Activated CD4-positive, alpha-beta T cell treated with anti-CD3 and anti-CD28 coated beads, Interleukin-2, Interleukin-6, amounts not matched to agents 100 ng/mL and 50 ng/mL, durations not matched to agents 16 hours and 8 hours (primary cell): ENCODE measurements around the gene PARVG.

Source experiments
- DNase-seq: peaks from one replicate; pipeline ENCODE4 v3.0.0-alpha.2; 2020

The PARVG gene

GRCh38 chr22:44181033-44181911 lies 547 bp downstream of the PARVG start:
- DNase-seq, result peak; percentile 69

GRCh38 chr22:44181912-44182587 lies 1.3 kb downstream of the PARVG start:
- DNase-seq, result peak; percentile 35

GRCh38 chr22:44182588-44183286 lies 2.0 kb downstream of the PARVG start:
- peak; percentile 71 for DNase-seq

- no peak for DNase-seq
These were observed 2.5 kb downstream of the PARVG start for GRCh38 chr22:44183287-44183588.

- no peak for DNase-seq
These were observed 3.3 kb downstream of the PARVG start for GRCh38 chr22:44184006-44184405.

- no peak for DNase-seq
These were observed 4.8 kb downstream of the PARVG start for GRCh38 chr22:44185237-44186120.

GRCh38 chr22:44186121-44186510 lies 5.4 kb downstream of the PARVG start:
- no peak for DNase-seq

- DNase-seq, result no peak
These were observed 6.0 kb downstream of the PARVG start for GRCh38 chr22:44186737-44187136.

- DNase-seq, result no peak
These were observed 7.0 kb downstream of the PARVG start for GRCh38 chr22:44187652-44188230.

GRCh38 chr22:44188316-44188715 lies 7.6 kb downstream of the PARVG start:
- DNase-seq, result no peak

GRCh38 chr22:44188986-44189630 lies 8.4 kb downstream of the PARVG start:
- DNase-seq, result no peak

- DNase-seq, result no peak
These were observed 9.8 kb downstream of the PARVG start for GRCh38 chr22:44190381-44190976.

GRCh38 chr22:44191036-44191454 lies 10.3 kb downstream of the PARVG start:
- peak; percentile 54 for DNase-seq

GRCh38 chr22:44192098-44192815 lies 11.5 kb downstream of the PARVG start:
- DNase-seq, result peak; percentile 54

- no peak for DNase-seq
These were observed 12.2 kb downstream of the PARVG start for GRCh38 chr22:44192816-44193534.

- peak; percentile 70 for DNase-seq
These were observed 12.8 kb downstream of the PARVG start for GRCh38 chr22:44193535-44193891.

- no peak for DNase-seq
These were observed 13.8 kb downstream of the PARVG start for GRCh38 chr22:44194569-44194968.

- DNase-seq, result no peak
These were observed 14.6 kb downstream of the PARVG start for GRCh38 chr22:44195189-44195871.

GRCh38 chr22:44196241-44196640 lies 15.5 kb downstream of the PARVG start:
- DNase-seq, result no peak
